GM18870 (cell line): Measurements from ENCODE around the gene DNAH17.
"Not testable (repeated sequence)": the region's sequence is repeated elsewhere in the genome, so short reads cannot be mapped to it uniquely, and the experiment has no call there.

Experiments used
- ATAC-seq: cut with Tn5 transposase; IDR thresholded peaks from one replicate; pipeline ENCODE4 v1.9.1; 2021; ENCODE audit warnings: moderate library complexity; ENCODE audit not compliant: unreplicated experiment

DNAH17 gene

GRCh38 chr17:78479369-78479768 is 97.8 kb downstream of the DNAH17 start:
- no peak for ATAC-seq

GRCh38 chr17:78478757-78479297 is 98.4 kb downstream of the DNAH17 start:
- ATAC-seq = no peak

- ATAC-seq = no peak
Measured at GRCh38 chr17:78477913-78478756, 99.1 kb downstream of the DNAH17 start.

- ATAC-seq = no peak
Measured at GRCh38 chr17:78476973-78477372, 100.2 kb downstream of the DNAH17 start.

- ATAC-seq = no peak
Measured at GRCh38 chr17:78476149-78476548, 101.0 kb downstream of the DNAH17 start.

GRCh38 chr17:78475211-78475610 is 102.0 kb downstream of the DNAH17 start:
- no peak for ATAC-seq

- peak; percentile 54 for ATAC-seq
Measured at GRCh38 chr17:78474614-78475146, 102.5 kb downstream of the DNAH17 start.

GRCh38 chr17:78473951-78474613 is 103.1 kb downstream of the DNAH17 start:
- no peak for ATAC-seq

- no peak for ATAC-seq
Measured at GRCh38 chr17:78472035-78472905, 104.9 kb downstream of the DNAH17 start.

GRCh38 chr17:78471635-78472034 is 105.6 kb downstream of the DNAH17 start:
- no peak for ATAC-seq

- no peak for ATAC-seq
Measured at GRCh38 chr17:78469443-78469842, 107.8 kb downstream of the DNAH17 start.

- ATAC-seq = no peak
Measured at GRCh38 chr17:78468366-78468765, 108.8 kb downstream of the DNAH17 start.

GRCh38 chr17:78466786-78467715 is 110.1 kb downstream of the DNAH17 start:
- ATAC-seq = no peak

- not testable (repeated sequence) for ATAC-seq
Measured at GRCh38 chr17:78466109-78466785, 110.9 kb downstream of the DNAH17 start.

GRCh38 chr17:78462148-78462547 is 115.0 kb downstream of the DNAH17 start:
- ATAC-seq = no peak

- ATAC-seq = no peak
Measured at GRCh38 chr17:78461799-78462053, 115.5 kb downstream of the DNAH17 start.

- no peak for ATAC-seq
Measured at GRCh38 chr17:78460951-78461798, 116.0 kb downstream of the DNAH17 start.

- no peak for ATAC-seq
Measured at GRCh38 chr17:78460176-78460675, 117.0 kb downstream of the DNAH17 start.
